SU-DHL-6 (cell line): Measurements from ENCODE around the gene ABCC2.

Experiments used
- H2AFZ ChIP-seq: fragments of 200-600 bp; sonication (generic); 2 replicates; pipeline ENCODE4 v1.6.1; 2014; ENCODE audit warnings: low read depth, mild to moderate bottlenecking, moderate library complexity, mixed read lengths, antibody characterized with exemption, low read length; ENCODE audit not compliant: severe bottlenecking
- H3F3A ChIP-seq: fragments of 200-600 bp; shearing (Covaris generic); 2 replicates; pipeline ENCODE4 v1.6.0; 2016; ENCODE audit warnings: antibody characterized with exemption, mild to moderate bottlenecking; ENCODE audit not compliant: insufficient read depth
- H3K27ac ChIP-seq: fragments of 200-600 bp; sonication (generic); 2 replicates; pipeline ENCODE4 v1.5.1; 2016; ENCODE audit warnings: low read depth, mild to moderate bottlenecking, low read length, moderate library complexity, mixed read lengths
- H3K27me3 ChIP-seq: fragments of 200-600 bp; sonication (generic), shearing (Covaris generic); 2 replicates; pipeline ENCODE4 v1.6.0; 2014; ENCODE audit warnings: mild to moderate bottlenecking, low read length
- H3K36me3 ChIP-seq: fragments of 200-600 bp; sonication (generic); 2 replicates; pipeline ENCODE4 v1.6.1; 2014; ENCODE audit warnings: mild to moderate bottlenecking, low read length, mixed read lengths
- H3K4me2 ChIP-seq: fragments of 300-600, 200-600 bp; shearing (Covaris generic), sonication (generic); 2 replicates; pipeline ENCODE4 v1.6.0; 2014; ENCODE audit warnings: low read length, low read depth, mild to moderate bottlenecking; ENCODE audit not compliant: poor library complexity, severe bottlenecking
- H3K4me3 ChIP-seq: fragments of 200-600 bp; sonication (generic); 2 replicates; pipeline ENCODE4 v1.5.1; 2014; ENCODE audit warnings: antibody characterized with exemption, low read length, mild to moderate bottlenecking, mixed read lengths; ENCODE audit not compliant: insufficient read depth, poor library complexity, severe bottlenecking
- H3K79me2 ChIP-seq: fragments of 200-600 bp; sonication (generic); 2 replicates; pipeline ENCODE4 v1.6.1; 2014; ENCODE audit warnings: mild to moderate bottlenecking, low read length, moderate library complexity; ENCODE audit not compliant: insufficient read depth
- H3K9ac ChIP-seq: fragments of 200-600 bp; sonication (generic); 2 replicates; pipeline ENCODE4 v1.7.0; 2014; ENCODE audit warnings: mild to moderate bottlenecking, low read length
- H3K9me2 ChIP-seq: fragments of 200-600 bp; sonication (generic); replicated peaks from 2 replicates; pipeline ENCODE4 v1.6.1; 2014; ENCODE audit warnings: low read length; ENCODE audit not compliant: insufficient read depth
- H3K9me3 ChIP-seq: fragments of 200-600 bp; sonication (generic); 2 replicates; pipeline ENCODE4 v1.6.1; 2014; ENCODE audit warnings: low read length, mixed read lengths; ENCODE audit not compliant: insufficient read depth
- H4K20me1 ChIP-seq: fragments of 200-600 bp; sonication (generic); 2 replicates; pipeline ENCODE4 v1.6.1; 2014; ENCODE audit warnings: low read depth, mild to moderate bottlenecking, antibody characterized with exemption, low read length, moderate library complexity, mixed read lengths
- EZH2phosphoT487 ChIP-seq: fragments of 200-600 bp; sonication (generic), shearing (Covaris generic); conservative IDR thresholded peaks from 2 replicates; pipeline ENCODE4 v1.6.1; 2018; ENCODE audit warnings: mild to moderate bottlenecking, antibody characterized with exemption, low read length, moderate library complexity, mixed read lengths
- TF ChIP-seq, protein P1 (sequence below): fragments of 200-600 bp; sonication (generic); IDR thresholded peaks from one replicate; pipeline ENCODE4 v1.5.1; 2017; ENCODE audit warnings: antibody characterized with exemption, mild to moderate bottlenecking, low read length, moderate library complexity; ENCODE audit not compliant: insufficient read depth, poor library complexity, severe bottlenecking

ABCC2 gene

GRCh38 chr10:99880080-99880835 is 97.8 kb downstream of the ABCC2 start:
- TF ChIP-seq, protein P1, sequence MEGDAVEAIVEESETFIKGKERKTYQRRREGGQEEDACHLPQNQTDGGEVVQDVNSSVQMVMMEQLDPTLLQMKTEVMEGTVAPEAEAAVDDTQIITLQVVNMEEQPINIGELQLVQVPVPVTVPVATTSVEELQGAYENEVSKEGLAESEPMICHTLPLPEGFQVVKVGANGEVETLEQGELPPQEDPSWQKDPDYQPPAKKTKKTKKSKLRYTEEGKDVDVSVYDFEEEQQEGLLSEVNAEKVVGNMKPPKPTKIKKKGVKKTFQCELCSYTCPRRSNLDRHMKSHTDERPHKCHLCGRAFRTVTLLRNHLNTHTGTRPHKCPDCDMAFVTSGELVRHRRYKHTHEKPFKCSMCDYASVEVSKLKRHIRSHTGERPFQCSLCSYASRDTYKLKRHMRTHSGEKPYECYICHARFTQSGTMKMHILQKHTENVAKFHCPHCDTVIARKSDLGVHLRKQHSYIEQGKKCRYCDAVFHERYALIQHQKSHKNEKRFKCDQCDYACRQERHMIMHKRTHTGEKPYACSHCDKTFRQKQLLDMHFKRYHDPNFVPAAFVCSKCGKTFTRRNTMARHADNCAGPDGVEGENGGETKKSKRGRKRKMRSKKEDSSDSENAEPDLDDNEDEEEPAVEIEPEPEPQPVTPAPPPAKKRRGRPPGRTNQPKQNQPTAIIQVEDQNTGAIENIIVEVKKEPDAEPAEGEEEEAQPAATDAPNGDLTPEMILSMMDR: no peak
- no peak for TF ChIP-seq EZH2phosphoT487
- no peaks in the 10 kb centered on the region for H3K36me3 ChIP-seq

DNA sequence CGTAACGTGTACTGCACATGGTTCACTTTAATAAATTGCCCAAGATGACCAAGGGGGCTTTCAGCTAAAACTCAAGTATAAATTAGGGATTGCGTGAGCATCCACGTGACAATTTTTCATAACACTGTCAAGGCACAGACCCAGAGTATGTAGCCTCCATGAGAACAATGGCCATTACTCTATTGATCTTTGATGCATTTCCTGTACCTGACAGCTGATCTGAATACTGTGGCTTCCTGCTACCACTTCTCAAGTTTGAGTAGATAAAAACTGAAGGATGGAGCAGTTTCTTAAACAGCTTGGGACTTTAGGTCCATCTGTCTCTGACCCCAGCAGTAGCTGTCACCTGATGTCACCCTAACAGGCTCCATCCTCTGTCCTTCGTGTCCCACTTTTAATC is 98.9 kb downstream of the ABCC2 start:
- no peak overlapping the region for H3K9ac ChIP-seq

More at GRCh38 chr10:99880080-99880835, 97.8 kb downstream of the ABCC2 start:
- H3K9me3 ChIP-seq: no peaks in the 10 kb centered on the region
- H3F3A ChIP-seq: no peaks in the 10 kb centered on the region
- no peak overlapping the region for H3K27ac ChIP-seq
- H4K20me1 ChIP-seq: no peaks in the 10 kb centered on the region
- H3K27me3 ChIP-seq: no peaks in the 10 kb centered on the region
- no peak overlapping the region for H3K4me3 ChIP-seq
- no peaks in the 10 kb centered on the region for H3K9me2 ChIP-seq
- no peak overlapping the region for H3K9ac ChIP-seq
- H3K79me2 ChIP-seq: no peaks in the 10 kb centered on the region
- H3K4me2 ChIP-seq: no peak overlapping the region
- H2AFZ ChIP-seq: no peak overlapping the region

DNA sequence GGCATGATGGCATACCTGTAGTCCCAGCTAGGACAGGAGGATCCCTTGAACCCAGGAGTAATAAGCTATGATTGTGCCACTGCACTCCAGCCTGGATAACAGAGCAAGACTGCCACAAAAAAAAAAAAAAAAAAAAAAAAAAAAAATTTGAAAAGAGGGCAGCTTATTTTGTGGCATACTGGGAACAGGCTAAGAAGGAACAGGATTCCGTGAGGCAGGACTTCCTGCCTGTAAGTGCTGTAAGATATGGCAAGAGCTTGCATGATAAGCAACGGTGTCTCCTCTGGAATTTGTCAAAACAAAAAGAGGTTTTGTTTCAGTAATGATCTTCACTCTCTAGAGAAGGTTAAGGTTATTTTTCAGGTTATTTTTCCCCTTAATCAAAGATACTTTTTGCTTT is 101.1 kb downstream of the ABCC2 start:
- Histone ChIP-seq H3K27me3 (no peaks in the 10 kb centered on the region), H3K79me2 (no peaks in the 10 kb centered on the region), H2AFZ (no peak overlapping the region), H3K9me3 (no peaks in the 10 kb centered on the region), H3K4me3 (no peak overlapping the region), H3K9me2 (no peaks in the 10 kb centered on the region), H3K36me3 (no peaks in the 10 kb centered on the region), H3F3A (no peaks in the 10 kb centered on the region), H4K20me1 (no peaks in the 10 kb centered on the region), H3K4me2 (no peak overlapping the region), H3K27ac (no peak overlapping the region), H3K9ac (no peak overlapping the region)
- TF ChIP-seq, protein P1: no peak
- no peak for TF ChIP-seq EZH2phosphoT487

More for the DNA sequence above, 98.9 kb downstream of the ABCC2 start:
- Histone ChIP-seq H3K27ac (no peak overlapping the region), H3K79me2 (no peaks in the 10 kb centered on the region), H3K9me3 (no peaks in the 10 kb centered on the region), H3K4me2 (no peak overlapping the region), H3K27me3 (no peaks in the 10 kb centered on the region), H2AFZ (no peak overlapping the region), H3K4me3 (no peak overlapping the region), H3K36me3 (no peaks in the 10 kb centered on the region), H4K20me1 (no peaks in the 10 kb centered on the region), H3F3A (no peaks in the 10 kb centered on the region), H3K9me2 (no peaks in the 10 kb centered on the region)
- TF ChIP-seq EZH2phosphoT487: no peak
- TF ChIP-seq, protein P1: no peak
